Airway epithelial cell (primary cell): Measurements from ENCODE around the gene PDGFC. TPM values are rescaled to one million over a fixed set of nuclear protein-coding genes. Genes with fewer than 3 reads are reported as not detected.

Experiments used
- total RNA-seq: library from RNA; depleted of rRNA; stranded (reverse); fragments of >200 nt; gene quantifications from 2 replicates; pipeline ENCODE4 v1.2.3, GENCODE V29; 2015

Gene PDGFC, protein sequence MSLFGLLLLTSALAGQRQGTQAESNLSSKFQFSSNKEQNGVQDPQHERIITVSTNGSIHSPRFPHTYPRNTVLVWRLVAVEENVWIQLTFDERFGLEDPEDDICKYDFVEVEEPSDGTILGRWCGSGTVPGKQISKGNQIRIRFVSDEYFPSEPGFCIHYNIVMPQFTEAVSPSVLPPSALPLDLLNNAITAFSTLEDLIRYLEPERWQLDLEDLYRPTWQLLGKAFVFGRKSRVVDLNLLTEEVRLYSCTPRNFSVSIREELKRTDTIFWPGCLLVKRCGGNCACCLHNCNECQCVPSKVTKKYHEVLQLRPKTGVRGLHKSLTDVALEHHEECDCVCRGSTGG
- total RNA-seq: 19.8 and 20.6 TPM in 2 replicates

DNA sequence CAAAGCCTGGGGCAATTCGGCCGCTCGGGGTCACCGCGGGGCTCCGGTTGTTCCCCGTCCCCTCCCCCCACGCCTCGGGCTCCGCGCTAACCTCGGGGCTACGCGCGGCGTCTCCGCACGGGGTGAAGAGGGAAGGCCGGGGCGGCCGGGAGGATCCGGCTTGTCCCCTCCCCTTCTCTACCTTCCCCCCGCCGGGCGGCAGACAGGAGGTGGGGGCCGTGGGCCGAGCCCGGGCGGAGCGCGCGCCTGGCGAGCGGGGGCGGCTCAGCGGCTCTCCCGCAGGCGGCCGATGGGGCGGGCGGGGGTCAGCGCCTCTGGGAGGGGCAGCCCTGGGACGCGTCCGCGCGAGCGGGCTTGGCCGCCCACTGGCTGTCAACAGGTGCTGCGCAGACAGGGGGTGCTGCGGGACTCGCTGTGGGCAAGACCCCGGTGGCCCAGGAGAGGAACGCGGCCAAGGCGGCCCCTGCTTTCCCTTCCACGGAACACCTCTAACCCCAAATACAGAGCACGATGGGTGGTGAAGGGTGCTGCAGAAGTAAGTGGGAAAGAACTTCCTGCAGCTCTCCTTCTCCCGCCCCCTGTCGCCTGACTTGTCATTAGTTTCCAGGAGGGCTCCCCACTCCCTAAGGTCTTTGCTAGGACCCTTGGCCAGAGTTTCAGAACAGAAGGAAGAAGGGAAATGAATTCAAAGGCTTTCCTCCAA is at the start of gene PDGFC:
Gene PDGFC (minus strand): TSS at position 124 of the 703 bp plus-strand sequence. CDS start 896 bp downstream, outside the sequence.

Other genes starting within 250 kb of the PDGFC start
- gene GLRB, start 104.4 kb upstream of the PDGFC start, total RNA-seq: 0.42 and 0.78 TPM in 2 replicates
- not detected in 2 replicates for gene GRIA2, start 248.9 kb upstream of the PDGFC start, total RNA-seq